Transverse colon (tissue), 4 donors: ENCODE results near the gene GJA5. TPM values are rescaled to one million over a fixed set of nuclear protein-coding genes. Genes with fewer than 3 reads are reported as not detected.

ENCODE experiments used
- DNase-seq: peaks from one replicate; pipeline ENCODE4 v3.0.0-alpha.2; 2019
- H3K27ac ChIP-seq, 4 donors: fragments of 200-600 bp; sonication (generic); 2 replicates each; pipeline ENCODE4 v1.5.1; 2016 to 2018; ENCODE audit warnings: inconsistent platforms in 4 of 4
- H3K27me3 ChIP-seq: fragments of 200-600 bp; sonication (generic); 2 replicates; pipeline ENCODE4 v1.5.1; 2017; ENCODE audit warnings: inconsistent platforms
- H3K36me3 ChIP-seq, 4 donors: fragments of 200-600 bp; sonication (generic); 2 replicates each; pipeline ENCODE4 v1.5.1; 2017 to 2019; ENCODE audit warnings: inconsistent platforms in 4 of 4
- H3K4me1 ChIP-seq, 4 donors: fragments of 200-600 bp; sonication (generic); 2 replicates each; pipeline ENCODE4 v1.5.1; 2017 to 2020; ENCODE audit warnings: inconsistent platforms in 4 of 4
- H3K4me3 ChIP-seq, 4 donors: fragments of 200-600 bp; sonication (generic); 1 replicate in 1 of 4; 2 replicates in 3 of 4; pipeline versions ENCODE4 v1.5.1 to v1.6.1; 2017 to 2019; ENCODE audit warnings: inconsistent platforms in 4 of 4
- H3K9me3 ChIP-seq, 2 donors: fragments of 200-600 bp; sonication (generic); 2 replicates each; pipeline ENCODE4 v1.5.1; 2017 to 2019; ENCODE audit warnings: inconsistent platforms in 2 of 2
- CTCF ChIP-seq, 5 experiments: fragments of 200-600 bp in 3 of 5; fragments of 450-650 bp in 2 of 5; sonication (generic) in 3 of 5; IDR thresholded peaks; 1 replicate in 2 of 5; 2 replicates in 3 of 5; pipeline ENCODE4 v1.5.1; 2016 to 2017; ENCODE audit warnings: antibody characterized with exemption in 5 of 5, inconsistent platforms in 3 of 5, mild to moderate bottlenecking in 2 of 5, moderate library complexity in 1 of 5
- EP300 ChIP-seq: sonication (generic); formaldehyde crosslinking; IDR thresholded peaks from one replicate; pipeline ENCODE4 v1.6.1; 2017; ENCODE audit warnings: antibody characterized with exemption, low read depth
- POLR2A ChIP-seq: fragments of 450-650 bp; IDR thresholded peaks from one replicate; pipeline ENCODE4 v1.6.1; 2016; ENCODE audit warnings: antibody characterized with exemption, mild to moderate bottlenecking, moderate library complexity
- POLR2AphosphoS5 ChIP-seq, 3 donors: sonication (generic); formaldehyde crosslinking; IDR thresholded peaks; one replicate each; pipeline ENCODE4 v1.6.1; 2016; ENCODE audit warnings: antibody characterized with exemption in 3 of 3
- WGBS, 2 donors: methylation state at CpG; one replicate each; pipeline ENCODE4 v1.1.5; 2018; ENCODE audit warnings: low coverage in 1 of 2; 5-methylcytosine and 5-hydroxymethylcytosine counted together
- in situ Hi-C, 4 donors: fragments of 200-750 bp; cut with MboI; loops; one replicate each; pipeline versions ENCODE4 v1.15.0 to v1.15.1; 2017; ENCODE audit warnings: low sequenced_read_pairs in 3 of 4, low pct_ligation_motif_present in 1 of 4, low pct_unique_long_range_greater_than_20kb in 1 of 4
- intact Hi-C: fragments of 100-400 bp; cut with DNase I; formaldehyde crosslinking; loops from one replicate; pipeline ENCODE4 v1.15.1; 2023; ENCODE audit warnings: low total_unique reads
- total RNA-seq, 4 donors: library from RNA; depleted of rRNA; stranded (reverse); fragments of >200 nt; gene quantifications; one replicate each; pipeline ENCODE4 v1.1.0, GENCODE V29; 2016

Gene GJA5
- total RNA-seq, result 100 to 1,000 TPM in 1 of 4 donors, 1 to 10 TPM in 2, under 1 TPM in 1; 0.75 to 119 (median 1.6) TPM

- intact Hi-C loops, result loop anchor here (10.0 kb wide), 1 partner anchor 556 kb away; no protein-coding TSS in a partner anchor
- in situ Hi-C loops, result no loop called here
- Histone ChIP-seq H3K9me3 (no peaks in the 10 kb centered on the region), H3K27me3 (no peaks in the 10 kb centered on the region), H3K36me3 (no peaks in the 10 kb centered on the region), H3K4me1 (no peaks in the 10 kb centered on the region), H3K27ac (no peak within 1 kb of the TSS), H3K4me3 (no peak within 1 kb of the TSS)
- 60 to 77% methylated on average over 3 to 7 of the region's 7 CpGs for WGBS, 2 donors
- DNase-seq, result no peak
- TF ChIP-seq CTCF (IDR thresholded peaks at IDR 0.05), result no peak
- no peak for TF ChIP-seq POLR2AphosphoS5 (IDR thresholded peaks at IDR 0.05)
- no peak for TF ChIP-seq POLR2A
- TF ChIP-seq EP300, result no peak
These were observed at the start of gene GJA5 for GRCh38 chr1:147760481-147761260. Gene GJA5 (minus strand): TSS chr1:147760602. CDS start chr1:147759238, 1,364 bp downstream.

GRCh38 chr1:147809236-147809635 lies 48.8 kb upstream of the GJA5 start:
- in situ Hi-C loops (no loop called here), intact Hi-C loops (no loop called here)
- no peak for DNase-seq
- H3K4me1 ChIP-seq, result no peaks in the 10 kb centered on the region
- H3K27ac ChIP-seq, result no peak overlapping the region
- no peaks in the 10 kb centered on the region for H3K9me3 ChIP-seq
- 33 to 47% methylated on average over 1 of the region's 1 CpG for WGBS, 2 donors
- H3K36me3 ChIP-seq, result no peaks in the 10 kb centered on the region
- no peak overlapping the region for H3K4me3 ChIP-seq
- no peaks in the 10 kb centered on the region for H3K27me3 ChIP-seq
- TF ChIP-seq CTCF (IDR thresholded peaks at IDR 0.05), result no peak
- TF ChIP-seq POLR2A, result no peak
- no peak for TF ChIP-seq POLR2AphosphoS5 (IDR thresholded peaks at IDR 0.05)
- no peak for TF ChIP-seq EP300

- in situ Hi-C loops, result no loop called here
- Histone ChIP-seq H3K27ac (no peak overlapping the region), H3K4me1 (no peaks in the 10 kb centered on the region), H3K9me3 (no peaks in the 10 kb centered on the region), H3K4me3 (no peak overlapping the region), H3K27me3 (no peaks in the 10 kb centered on the region), H3K36me3 (no peaks in the 10 kb centered on the region)
- intact Hi-C loops, result no loop called here
- no peak for DNase-seq
- TF ChIP-seq POLR2AphosphoS5 (IDR thresholded peaks at IDR 0.05) (no peak), EP300 (no peak), POLR2A (no peak), CTCF (IDR thresholded peaks at IDR 0.05) (no peak)
- 0 to 32% methylated on average over 1 to 4 of the region's 4 CpGs for WGBS, 2 donors
These were observed 47.6 kb upstream of the GJA5 start for GRCh38 chr1:147808025-147808424.

GRCh38 chr1:147807405-147807804 lies 47.0 kb upstream of the GJA5 start:
- Histone ChIP-seq H3K9me3 (no peaks in the 10 kb centered on the region), H3K27me3 (no peaks in the 10 kb centered on the region), H3K27ac (no peak overlapping the region), H3K4me1 (no peaks in the 10 kb centered on the region), H3K4me3 (no peak overlapping the region), H3K36me3 (no peaks in the 10 kb centered on the region)
- in situ Hi-C loops, result no loop called here
- no peak for TF ChIP-seq CTCF (IDR thresholded peaks at IDR 0.05)
- TF ChIP-seq POLR2A, result no peak
- no peak for TF ChIP-seq EP300
- no peak for TF ChIP-seq POLR2AphosphoS5 (IDR thresholded peaks at IDR 0.05)
- intact Hi-C loops, result no loop called here
- DNase-seq, result no peak
- WGBS, 2 donors, result 71 to 82% methylated on average over 3 to 4 of the region's 4 CpGs
